IMR-90 (cell line): ENCODE data around the gene FMNL3. TPM values are rescaled to one million over a fixed set of nuclear protein-coding genes. Genes with fewer than 3 reads are reported as not detected.

ENCODE experiments used
- ATAC-seq: fragments of 200-7000 bp; cut with Tn5 transposase; 2 replicates; pipeline ENCODE4 v1.9.1; 2020; ENCODE audit warnings: low read depth, mild to moderate bottlenecking, moderate library complexity
- BruUV-seq: library from RNA; stranded (reverse); fragments of 400-500 nt; replicated peaks from 2 replicates; lab custom pipeline; 2021; lab: Mats Ljungman, UMichigan
- CTCF ChIA-PET: fragments of 300-600 bp; formaldehyde crosslinking; extraction: SDS; loops from one replicate; lab custom pipeline; 2021; ENCODE audit warnings: antibody characterized with exemption; lab: Yijun Ruan, JAX
- POLR2A ChIA-PET: fragments of 300-600 bp; sonication (Branson Sonifier 250); formaldehyde crosslinking; loops from one replicate; lab custom pipeline; 2022; ENCODE audit warnings: antibody characterized with exemption; ENCODE audit not compliant: unreplicated experiment; lab: Charles Lee
- DNase-seq: peaks from one replicate; pipeline ENCODE4 v3.0.0; 2013
- H2AFZ ChIP-seq: replicated peaks from 2 replicates; pipeline ENCODE3; 2013; ENCODE audit warnings: low read length, mild to moderate bottlenecking; ENCODE audit not compliant: poor library complexity
- H2AK5ac ChIP-seq: 2 replicates; pipeline ENCODE4 v1.6.1; 2013; ENCODE audit warnings: low read depth, low read length, inconsistent platforms
- H2AK9ac ChIP-seq: replicated peaks from 2 replicates; pipeline ENCODE3; 2013; ENCODE audit warnings: mild to moderate bottlenecking, low read depth, low read length, moderate library complexity; ENCODE audit not compliant: poor library complexity
- H2BK120ac ChIP-seq: 2 replicates; pipeline ENCODE4 v1.6.1; 2013; ENCODE audit warnings: low read depth, low read length, inconsistent platforms
- H2BK15ac ChIP-seq: 3 replicates; pipeline ENCODE4 v1.6.1; 2013; ENCODE audit warnings: low read depth, low read length, inconsistent platforms
- H2BK20ac ChIP-seq: 2 replicates; pipeline ENCODE4 v1.6.1; 2013; ENCODE audit warnings: low read depth, mild to moderate bottlenecking, inconsistent platforms, low read length, moderate library complexity
- H2BK5ac ChIP-seq: 2 replicates; pipeline ENCODE4 v1.6.1; 2013; ENCODE audit warnings: mild to moderate bottlenecking, low read depth, low read length, inconsistent platforms; ENCODE audit not compliant: poor library complexity, severe bottlenecking
- H3K14ac ChIP-seq: replicated peaks from 2 replicates; pipeline ENCODE4 v1.6.1; 2013; ENCODE audit warnings: low read depth, low read length, inconsistent platforms
- H3K18ac ChIP-seq: 2 replicates; pipeline ENCODE4 v1.6.1; 2013; ENCODE audit warnings: low read depth, low read length, control low read depth
- H3K23ac ChIP-seq: 2 replicates; pipeline ENCODE4 v1.6.1; 2013; ENCODE audit warnings: low read depth, low read length, inconsistent platforms
- H3K27ac ChIP-seq: 2 replicates; pipeline ENCODE4 v1.5.1; 2013; ENCODE audit warnings: mild to moderate bottlenecking, control low read depth, low read length; ENCODE audit not compliant: insufficient read depth
- H3K27me3 ChIP-seq: 2 replicates; pipeline ENCODE4 v1.6.1; 2013; ENCODE audit warnings: low read length; ENCODE audit not compliant: control insufficient read depth, insufficient read depth
- H3K36me3 ChIP-seq: 2 replicates; pipeline ENCODE4 v1.6.1; 2013; ENCODE audit warnings: low read length, mixed read lengths; ENCODE audit not compliant: control insufficient read depth, insufficient read depth
- H3K4ac ChIP-seq: 2 replicates; pipeline ENCODE4 v1.6.1; 2013; ENCODE audit warnings: low read depth, low read length, inconsistent platforms
- H3K4me1 ChIP-seq: 2 replicates; pipeline ENCODE4 v1.6.1; 2013; ENCODE audit warnings: low read length, mixed read lengths; ENCODE audit not compliant: control insufficient read depth, insufficient read depth
- H3K4me2 ChIP-seq: 2 replicates; pipeline ENCODE4 v1.6.1; 2013; ENCODE audit warnings: low read depth, mild to moderate bottlenecking, control low read depth, low read length, moderate library complexity
- H3K4me3 ChIP-seq: 2 replicates; pipeline ENCODE4 v1.5.1; 2013; ENCODE audit warnings: low read depth, mild to moderate bottlenecking, control low read depth, low read length, moderate library complexity; ENCODE audit not compliant: insufficient read depth
- H3K56ac ChIP-seq: 2 replicates; pipeline ENCODE4 v1.6.1; 2013; ENCODE audit warnings: low read length, inconsistent platforms; ENCODE audit not compliant: insufficient read depth; ENCODE audit errors: extremely low read depth
- H3K79me1 ChIP-seq, 2 experiments: 2 replicates each; pipeline ENCODE4 v1.6.1; 2013; ENCODE audit warnings: low read length in 2 of 2, inconsistent platforms in 1 of 2, low read depth in 1 of 2
- H3K9ac ChIP-seq: 2 replicates; pipeline ENCODE4 v1.6.1; 2013; ENCODE audit warnings: low read depth, low read length, control low read depth
- H3K9me1 ChIP-seq: 2 replicates; pipeline ENCODE4 v1.6.1; 2013; ENCODE audit warnings: low read length, inconsistent platforms; ENCODE audit not compliant: insufficient read depth
- H3K9me3 ChIP-seq: 2 replicates; pipeline ENCODE4 v1.6.1; 2013; ENCODE audit warnings: low read length; ENCODE audit not compliant: control insufficient read depth, insufficient read depth
- H4K20me1 ChIP-seq: 2 replicates; pipeline ENCODE4 v1.6.1; 2013; ENCODE audit warnings: low read length, inconsistent platforms; ENCODE audit not compliant: insufficient read depth
- H4K5ac ChIP-seq: 2 replicates; pipeline ENCODE4 v1.6.1; 2013; ENCODE audit warnings: mild to moderate bottlenecking, low read depth, low read length, control low read depth
- H4K8ac ChIP-seq, 2 experiments: 2 replicates each; pipeline ENCODE4 v1.6.1; 2013; ENCODE audit warnings: low read depth in 2 of 2, low read length in 2 of 2, control low read depth in 1 of 2, inconsistent platforms in 1 of 2
- H4K91ac ChIP-seq: 2 replicates; pipeline ENCODE4 v1.6.1; 2013; ENCODE audit warnings: low read depth, low read length, inconsistent platforms; ENCODE audit not compliant: insufficient read depth
- BHLHE40 ChIP-seq: fragments of 150-350 bp; IDR thresholded peaks from 2 replicates; pipeline ENCODE4 v1.6.1; 2016; ENCODE audit warnings: mild to moderate bottlenecking, low read depth, low read length
- FOS ChIP-seq: fragments of 150-350 bp; IDR thresholded peaks from 2 replicates; pipeline ENCODE4 v1.6.1; 2016; ENCODE audit warnings: low read depth, low read length
- MAZ ChIP-seq: IDR thresholded peaks from 2 replicates; pipeline ENCODE4 v1.6.1; 2012; ENCODE audit warnings: low read depth, mild to moderate bottlenecking, low read length, improper control_type of control experiment, moderate library complexity, borderline replicate concordance
- NFE2L2 ChIP-seq: fragments of 150-350 bp; IDR thresholded peaks from 2 replicates; pipeline ENCODE4 v1.6.1; 2016; ENCODE audit warnings: low read depth, mild to moderate bottlenecking, low read length
- USF2 ChIP-seq: fragments of 150-350 bp; IDR thresholded peaks from 2 replicates; pipeline ENCODE4 v1.6.1; 2017; ENCODE audit warnings: mild to moderate bottlenecking, antibody characterized with exemption, low read length, low read depth
- WGBS, 2 experiments: methylation state at CpG; one replicate each; pipeline versions ENCODE4 v1.1.5 to v1.1.7; 2013; ENCODE audit warnings: missing lambda C conversion rate in 2 of 2; ENCODE audit not compliant: insufficient read length in 1 of 2; ENCODE audit errors: extremely low coverage in 2 of 2; 5-methylcytosine and 5-hydroxymethylcytosine counted together
- dilution Hi-C: fragments of 300-500 bp; cut with HindIII; formaldehyde crosslinking; loops from one replicate; pipeline ENCODE4 v1.14.3; 2018; ENCODE audit warnings: low sequenced_read_pairs; ENCODE audit not compliant: unreplicated experiment
- in situ Hi-C: fragments of 300-500 bp; cut with MboI; formaldehyde crosslinking; loops from 3 replicates; pipeline ENCODE4 v1.14.3; 2019; ENCODE audit warnings: low sequenced_read_pairs, inconsistent platforms, mixed read lengths
- intact Hi-C: fragments of 100-400 bp; cut with micrococcal nuclease; formaldehyde crosslinking; loops from 2 replicates; pipeline ENCODE4 v1.10.0; 2022
- polyA plus RNA-seq, 3 experiments: library from polyadenylated mRNA; depleted of rRNA; stranded (reverse); fragments of >200 nt; gene quantifications; 2 replicates each; pipeline ENCODE4 v1.2.3, GENCODE V29; 2012; ENCODE audit warnings: low replicate concordance in 1 of 3
- total RNA-seq: library from RNA; depleted of rRNA; stranded (reverse); fragments of >200 nt; gene quantifications from 2 replicates; pipeline ENCODE4 v1.2.3, GENCODE V29; 2012

FMNL3 gene
- total and polyA plus RNA-seq, 2 of the 4 experiments (the other 2 are of a cell fraction): 16.3 to 36.4 TPM

- H4K91ac ChIP-seq: no peak overlapping the region
- H2AFZ ChIP-seq: no peak overlapping the region
- H2AK9ac ChIP-seq: no peak overlapping the region
- no peaks in the 10 kb centered on the region for H3K4me1 ChIP-seq
- H3K4ac ChIP-seq: no peak overlapping the region
- no peak overlapping the region for H3K9ac ChIP-seq
- H3K27me3 ChIP-seq: no peaks in the 10 kb centered on the region
- no TSS peak for BruUV-seq
- no peaks in the 10 kb centered on the region for H3K9me3 ChIP-seq
- no peak overlapping the region for H2BK120ac ChIP-seq
- dilution Hi-C loops: no loop called here
- POLR2A ChIA-PET: interaction anchor here (0.5 to 0.7 kb wide), 2 partner anchors 93 to 124 kb away, joined by 3 to 7 read pairs; partner anchors contain the start of gene TMBIM6
- H3K56ac ChIP-seq: no peak overlapping the region
- no peak overlapping the region for H3K4me3 ChIP-seq
- no peak overlapping the region for H3K14ac ChIP-seq
- H4K20me1 ChIP-seq: 0 out of 2 replicates have a peak, but pooled peaks cover 4% of the 10 kb centered on the region
- CTCF ChIA-PET: interaction anchor here (0.9 to 1.3 kb wide), 2 partner anchors 11 to 360 kb away, joined by 3 read pairs; no protein-coding TSS in a partner anchor
- no peak overlapping the region for H3K23ac ChIP-seq
- ATAC-seq: no peak
- no peak overlapping the region for H4K8ac ChIP-seq
- peaks cover 76% of the 10 kb centered on the region for H3K36me3 ChIP-seq
- 100% methylated on average over 2 of the region's 3 CpGs; no CpG with 5 or more reads in 1 of the 2 experiments for WGBS, 2 experiments
- no peak overlapping the region for H2BK20ac ChIP-seq
- no peak overlapping the region for H3K4me2 ChIP-seq
- no peak overlapping the region for H2BK15ac ChIP-seq
- no peak overlapping the region for H3K27ac ChIP-seq
- no peak overlapping the region for H3K18ac ChIP-seq
- DNase-seq: no peak
- TF ChIP-seq NFE2L2 (no peak), MAZ (no peak), BHLHE40 (no peak), FOS (no peak), USF2 (no peak)
- no peak overlapping the region for H4K5ac ChIP-seq
- no peak overlapping the region for H2AK5ac ChIP-seq
- intact Hi-C loops: no loop called here
- H2BK5ac ChIP-seq: no peak overlapping the region
- 0 out of 2 replicates have a peak, but pooled peaks cover 4% of the 10 kb centered on the region for H3K9me1 ChIP-seq
- in situ Hi-C loops: no loop called here
- H3K79me1 ChIP-seq: 0 out of 4 replicates have a peak, but pooled peaks cover 0 to 4% of the 10 kb centered on the region in 2 experiments
These were observed 58.5 kb downstream of the FMNL3 start for GRCh38 chr12:49648712-49649003.
